ENCODE results near the gene DLK2. TPM values are rescaled to one million over a fixed set of nuclear protein-coding genes. Genes with fewer than 3 reads are reported as not detected.

Gene DLK2
- total and polyA plus RNA-seq, 2 of the 13 experiments (the other 11 are each of a cell fraction or from before 2014, with no cell fraction given), result 1.2 to 3.8 TPM

- TF ChIP-seq PBX3 (CRISPR knock-in tag; IDR thresholded peaks at IDR 0.05; ENCODE audit: borderline replicate concordance) (no peak), RXRB (CRISPR knock-in tag; IDR thresholded peaks at IDR 0.05; ENCODE audit: borderline replicate concordance) (peak; percentile 95), DDIT3 (CRISPR knock-in tag; IDR thresholded peaks at IDR 0.05) (no peak), ATF3 (CRISPR knock-in tag; IDR thresholded peaks at IDR 0.05) (peak; percentile 79), ZBTB46 (CRISPR knock-in tag; IDR thresholded peaks at IDR 0.05; ENCODE audit: borderline replicate concordance) (no peak), ZSCAN21 (CRISPR knock-in tag; IDR thresholded peaks at IDR 0.05; ENCODE audit: borderline replicate concordance) (no peak), ZNF850 (CRISPR knock-in tag; conservative IDR thresholded peaks at IDR 0.05) (no peak), SYNCRIP (IDR thresholded peaks at IDR 0.05; ENCODE audit: insufficient read depth, low read depth, low read length) (no peak), ZFP91 (CRISPR knock-in tag; IDR thresholded peaks at IDR 0.05; ENCODE audit: borderline replicate concordance) (no peak), NR3C1 (CRISPR knock-in tag; IDR thresholded peaks at IDR 0.05) (no peak), CHD2 (IDR thresholded peaks at IDR 0.05; ENCODE audit: low read depth, low read length) (no peak), ZNF646 (CRISPR knock-in tag; IDR thresholded peaks at IDR 0.05) (no peak), ASH2L (IDR thresholded peaks at IDR 0.05; ENCODE audit: insufficient read length, low read depth, low read length) (peak; percentile 83), ZBTB37 (CRISPR knock-in tag; IDR thresholded peaks at IDR 0.05) (peak; percentile 92)
These were observed 18.6 kb downstream of the DLK2 start (continued) for GRCh38 chr6:43436577-43437282.
